UCSD-AML1 (cell line): ENCODE data around the gene SYDE2.
"Not testable (repeated sequence)": the region's sequence is repeated elsewhere in the genome, so short reads cannot be mapped to it uniquely, and the experiment has no call there.

Experiments
- DNase-seq: peaks from one replicate; lab custom pipeline; 2025; ENCODE audit not compliant: unreplicated experiment; lab: John Stamatoyannopoulos, UW

Gene SYDE2

GRCh38 chr1:85174503-85174902 lies 26.3 kb downstream of the SYDE2 start:
- no peak for DNase-seq

GRCh38 chr1:85172684-85173337 lies 28.0 kb downstream of the SYDE2 start:
- DNase-seq: no peak

- DNase-seq: no peak
Observed at GRCh38 chr1:85171721-85172120, 29.1 kb downstream of the SYDE2 start.

GRCh38 chr1:85168884-85169283 lies 31.9 kb downstream of the SYDE2 start:
- DNase-seq: no peak

DNA sequence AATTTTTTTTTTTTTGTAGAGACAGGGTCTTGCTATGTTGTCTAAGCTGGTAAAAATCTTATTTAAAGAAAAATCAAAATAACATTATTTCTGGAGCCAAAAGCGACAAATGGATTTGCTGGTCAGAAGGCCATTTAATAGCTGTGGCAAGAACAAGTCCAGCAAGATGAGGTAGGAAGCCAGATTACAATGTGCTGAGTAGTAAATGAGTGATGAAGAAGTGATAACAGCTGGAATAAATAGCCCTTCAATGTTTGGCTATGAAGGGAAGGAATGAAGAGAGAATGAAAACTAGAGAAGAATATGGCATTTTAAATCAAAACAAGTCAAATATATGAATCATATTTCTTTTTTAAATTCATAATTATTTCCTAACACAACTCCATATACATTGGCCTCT lies 34.5 kb downstream of the SYDE2 start:
- no peak for DNase-seq

DNA sequence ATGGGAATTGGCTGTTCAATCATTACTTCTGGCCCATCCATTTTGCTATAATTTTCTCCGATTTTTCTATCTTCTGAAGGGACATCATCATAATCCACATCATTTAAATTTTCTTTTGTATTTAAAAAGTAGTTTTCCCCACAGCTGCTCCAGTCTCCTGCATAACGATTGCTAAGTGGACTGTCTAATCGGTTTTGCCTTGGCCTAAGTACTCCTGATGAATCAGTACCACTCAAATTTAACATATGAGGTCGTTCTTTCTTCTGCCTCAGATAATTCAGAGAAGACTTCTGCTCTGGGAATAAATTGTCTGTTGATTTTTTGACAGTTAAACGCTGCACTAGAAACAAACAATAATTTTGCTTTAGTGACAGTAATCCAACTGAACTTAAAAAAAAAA lies 41.9 kb downstream of the SYDE2 start:
- DNase-seq: no peak

DNA sequence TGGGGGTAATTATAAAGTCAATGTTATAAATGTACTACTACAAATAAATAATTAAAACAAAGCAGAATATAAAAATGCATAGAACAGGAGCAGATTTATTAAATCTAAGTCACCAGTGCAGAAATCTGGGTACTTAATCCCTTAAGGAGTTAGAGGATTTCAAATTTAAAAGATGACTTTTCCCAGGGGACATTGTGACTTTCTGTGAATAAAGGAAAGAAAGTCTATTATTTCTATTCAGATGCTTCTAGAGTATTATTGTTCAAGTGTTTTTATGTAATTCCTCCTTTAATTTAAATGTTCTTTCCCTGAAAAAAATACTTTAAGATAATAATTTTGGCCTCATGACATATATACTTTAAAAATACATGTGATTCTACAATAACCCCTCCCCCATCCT lies 43.4 kb downstream of the SYDE2 start:
- no peak for DNase-seq

GRCh38 chr1:85153149-85153891 lies 47.5 kb downstream of the SYDE2 start:
- no peak for DNase-seq

DNA sequence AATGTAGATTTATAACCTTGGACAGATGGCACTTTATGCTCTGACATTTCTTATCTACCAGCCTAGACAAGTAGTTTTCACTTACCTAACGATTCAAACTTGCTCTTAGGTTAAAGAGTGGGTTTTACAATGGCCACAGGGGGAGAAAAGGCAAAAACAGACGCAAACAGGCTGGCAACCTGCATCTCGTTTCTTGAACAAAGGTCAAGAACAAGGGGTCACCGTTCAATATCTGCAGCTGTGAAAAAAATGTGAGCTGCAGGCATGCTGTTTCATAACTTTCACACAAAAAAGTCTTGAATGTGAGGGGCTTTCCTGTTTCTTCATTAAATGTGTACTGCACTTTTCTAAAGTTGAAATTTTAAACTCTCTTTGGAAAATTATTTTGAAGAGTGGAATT lies 49.4 kb downstream of the SYDE2 start:
- no peak for DNase-seq

DNA sequence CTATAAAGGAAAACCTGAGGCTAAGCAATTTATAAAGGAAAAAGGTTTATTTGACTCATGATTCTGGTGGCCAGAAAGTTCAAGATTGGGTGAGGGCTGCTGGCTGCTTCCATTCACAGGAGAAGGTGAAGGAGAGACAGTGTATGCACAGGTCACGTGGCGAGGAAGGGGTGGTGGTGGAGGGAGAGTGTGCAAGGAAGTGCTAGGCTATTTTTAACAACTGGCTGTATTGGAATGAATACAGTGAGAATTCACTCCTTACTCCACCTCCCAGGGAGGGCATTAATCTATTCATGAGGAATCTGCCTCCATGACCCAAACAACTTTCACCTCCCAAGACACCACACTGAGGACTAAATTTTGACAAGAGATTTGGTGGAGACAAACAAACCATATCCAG lies 51.0 kb downstream of the SYDE2 start:
- no peak for DNase-seq

- DNase-seq: no peak
Observed at GRCh38 chr1:85148524-85149250, 52.1 kb downstream of the SYDE2 start.

DNA sequence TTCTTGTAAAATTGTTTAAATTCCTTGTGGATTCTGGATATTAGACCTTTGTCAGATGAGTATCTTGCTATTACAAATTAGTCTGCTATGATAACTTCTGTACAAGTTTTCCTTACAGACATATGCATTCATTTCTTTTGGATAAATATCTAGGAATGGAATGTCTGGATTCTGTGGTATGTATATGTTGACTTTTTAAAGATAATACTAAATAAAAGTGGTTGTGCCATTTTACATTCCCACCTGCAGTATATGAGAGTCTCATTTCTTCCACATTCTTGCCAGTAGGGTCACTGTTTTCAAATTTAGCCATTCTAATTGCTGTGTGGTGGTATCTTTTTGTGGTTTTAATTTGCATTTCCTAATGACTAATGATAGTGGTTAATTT lies 53.9 kb downstream of the SYDE2 start:
- DNase-seq: no peak

DNA sequence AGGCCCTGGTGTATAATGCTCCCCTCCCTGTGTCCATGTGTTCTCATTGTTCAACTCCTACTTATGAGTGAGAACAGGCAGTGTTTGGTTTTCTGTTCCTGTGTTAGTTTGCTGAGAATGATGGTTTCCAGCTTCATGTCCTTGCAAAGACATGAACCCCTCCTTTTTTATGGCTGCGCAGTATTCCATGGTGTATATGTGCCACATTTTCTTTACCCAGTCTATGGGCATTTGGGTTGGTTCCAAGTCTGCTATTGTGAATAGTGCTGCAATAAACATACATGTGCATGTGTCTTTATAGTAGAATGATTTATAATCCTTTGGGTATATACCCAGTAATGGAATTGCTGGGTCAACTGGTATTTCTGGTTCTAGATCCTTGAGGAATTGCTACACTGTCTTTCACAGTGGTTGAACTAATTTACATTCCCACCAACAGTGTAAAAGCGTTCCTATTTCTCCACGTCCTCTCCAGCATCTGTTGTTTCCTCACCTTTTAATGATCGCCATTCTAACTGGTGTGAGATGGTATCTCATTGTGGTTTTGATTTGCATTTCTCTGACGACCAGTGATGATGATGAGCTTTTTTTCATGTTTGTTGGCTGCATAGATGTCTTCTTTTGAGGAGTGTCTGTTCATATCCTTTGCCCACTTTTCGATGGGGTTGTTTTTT lies 54.4 kb downstream of the SYDE2 start:
- not testable (repeated sequence) for DNase-seq

- DNase-seq: no peak
Observed at GRCh38 chr1:85144351-85144750, 56.5 kb downstream of the SYDE2 start.

- no peak for DNase-seq
Observed at GRCh38 chr1:85142753-85143152, 58.1 kb downstream of the SYDE2 start.

GRCh38 chr1:85138439-85138838 lies 62.4 kb downstream of the SYDE2 start:
- not testable (repeated sequence) for DNase-seq

DNA sequence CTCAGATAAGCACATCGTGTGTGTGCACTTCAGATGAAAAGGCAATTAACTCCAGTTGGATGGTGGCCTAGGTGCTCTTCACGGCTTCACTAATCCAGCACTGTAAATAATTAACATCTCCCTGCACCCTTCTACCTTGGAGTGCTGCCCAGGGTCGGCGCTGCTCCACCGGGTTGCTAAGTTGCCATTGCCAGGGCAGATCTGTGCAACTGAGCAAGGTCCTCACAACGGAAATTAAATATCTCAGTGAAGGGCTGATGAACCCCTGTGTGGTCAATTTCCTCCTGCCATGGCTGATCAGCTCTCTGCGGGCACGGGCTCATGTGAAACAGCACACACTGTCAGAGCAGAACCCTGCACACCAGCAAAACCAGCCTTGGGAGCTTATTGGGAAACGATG lies 63.2 kb downstream of the SYDE2 start:
- no peak for DNase-seq

- DNase-seq: no peak
Observed at GRCh38 chr1:85135392-85135798, 65.4 kb downstream of the SYDE2 start.

DNA sequence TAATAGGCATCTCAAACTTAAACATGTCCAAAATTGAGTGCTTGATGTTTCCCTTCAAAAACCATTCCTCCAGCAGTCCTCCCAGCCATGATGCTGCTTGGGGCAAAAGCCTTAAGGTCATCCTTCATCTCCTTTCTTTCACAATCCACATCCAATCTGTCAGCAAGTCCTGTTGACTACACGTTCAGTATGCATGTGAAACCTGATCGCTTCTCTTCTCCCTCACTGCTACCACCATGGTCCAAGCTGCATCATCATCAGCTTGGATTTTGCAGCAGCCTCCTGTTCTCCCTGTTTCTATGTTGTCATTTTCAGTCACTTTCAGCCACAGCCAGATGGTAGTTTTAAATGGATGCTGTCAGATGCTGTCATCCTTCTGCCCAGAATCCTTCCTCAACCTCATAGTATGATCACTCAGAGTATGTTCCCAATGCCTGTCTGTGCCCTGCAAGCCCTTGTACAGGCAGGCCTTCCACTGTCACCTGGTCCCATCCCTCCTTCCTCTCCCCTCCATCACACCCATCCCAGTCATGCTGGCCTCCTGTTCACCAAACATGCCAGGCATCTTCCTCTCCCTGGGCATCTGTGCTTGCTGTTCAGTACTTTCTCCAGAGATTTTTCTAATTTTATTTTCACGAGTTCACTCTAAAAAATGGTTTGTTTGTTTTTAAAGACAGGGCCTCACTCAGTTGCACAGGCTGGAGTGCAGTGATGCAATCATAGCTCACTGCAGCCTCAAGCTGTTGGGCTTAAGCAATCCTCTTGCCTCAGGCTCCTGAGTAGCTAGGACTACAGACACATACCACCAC lies 66.0 kb downstream of the SYDE2 start:
- no peak for DNase-seq

DNA sequence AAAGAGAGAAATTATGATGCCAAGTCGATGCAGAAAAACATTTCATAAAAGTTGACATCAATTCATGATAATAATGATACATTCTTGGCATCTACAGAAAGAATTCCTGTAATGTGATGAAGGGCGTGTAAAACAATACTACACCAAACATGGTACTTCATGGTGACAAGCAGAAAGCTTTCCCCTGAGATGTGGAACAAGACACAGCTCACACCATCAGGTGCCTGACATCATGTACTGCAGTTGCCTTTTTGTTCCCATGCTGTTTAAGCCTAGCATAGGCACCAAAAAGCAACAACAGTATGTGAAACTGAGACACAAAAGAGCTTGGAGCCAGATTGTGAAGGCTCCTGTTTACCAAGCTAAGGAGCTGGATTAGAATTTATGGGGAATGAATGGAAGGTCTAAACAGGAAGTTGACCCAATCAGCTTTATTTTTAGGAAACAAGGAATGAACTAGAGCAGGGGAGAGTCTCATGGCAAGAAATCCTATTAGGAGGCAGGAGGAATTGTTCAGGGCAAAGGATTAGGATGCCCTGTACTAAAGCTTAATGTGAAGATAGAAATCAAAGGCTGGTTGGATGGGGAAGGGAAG lies 67.2 kb downstream of the SYDE2 start:
- DNase-seq: no peak
